ENCODE results near the gene ZFPL1.
"Not testable (repeated sequence)": the region's sequence is repeated elsewhere in the genome, so short reads cannot be mapped to it uniquely, and the experiment has no call there.

Gene ZFPL1

GRCh38 chr11:65115361-65116082 lies 31.5 kb downstream of the ZFPL1 start:
- DNase-seq: no peak

DNA sequence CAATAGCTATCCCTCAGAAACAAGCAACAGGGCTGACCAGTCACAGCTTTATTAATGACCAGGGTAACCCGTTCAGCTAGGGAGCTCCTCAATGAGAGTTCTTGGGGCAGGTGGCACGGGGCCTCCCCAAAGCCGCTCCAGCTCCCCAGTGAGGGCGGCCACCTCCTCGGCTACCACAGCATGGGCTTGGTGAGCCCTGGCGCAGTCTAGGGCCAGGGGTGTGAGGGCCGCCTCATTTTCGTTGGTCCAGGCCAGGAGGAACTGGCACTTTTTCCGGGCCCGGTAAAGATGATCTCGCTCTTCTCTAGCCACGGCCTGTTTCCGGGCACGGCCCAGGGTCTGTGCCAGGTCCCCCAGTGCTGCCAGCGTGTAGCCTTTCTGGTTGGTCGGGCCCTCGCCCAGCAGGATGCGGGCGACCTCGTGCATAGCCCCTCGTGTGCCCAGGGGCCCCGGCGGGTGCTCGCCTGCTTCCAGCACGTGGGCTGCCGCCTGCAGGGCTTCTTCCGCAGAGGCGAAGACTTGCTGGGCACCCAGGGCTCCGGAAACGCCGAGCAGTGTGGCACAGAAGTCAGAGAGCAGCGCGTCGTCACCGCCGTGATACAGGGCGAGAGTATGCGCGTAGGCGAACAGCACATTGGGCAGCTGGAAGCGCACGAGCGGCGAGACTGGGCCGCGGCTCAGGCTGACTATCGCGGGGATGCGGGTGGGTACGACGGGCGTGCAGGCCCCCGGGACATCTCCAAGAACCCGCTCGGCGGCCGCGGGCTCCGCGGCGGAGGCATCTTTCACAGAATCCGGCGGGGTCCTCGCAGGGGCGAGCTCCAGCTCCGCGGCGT lies 32.6 kb downstream of the ZFPL1 start:
- peak; percentile 48 for DNase-seq

- peak; percentile 96 for DNase-seq
Measured at GRCh38 chr11:65117206-65118096, 33.4 kb downstream of the ZFPL1 start, which contains the start of gene ZNHIT2. Gene ZNHIT2 (minus strand): TSS chr11:65117701. CDS start chr11:65117653, 48 bp downstream.

GRCh38 chr11:65118097-65118837 lies 34.2 kb downstream of the ZFPL1 start:
- no peak for DNase-seq

DNA sequence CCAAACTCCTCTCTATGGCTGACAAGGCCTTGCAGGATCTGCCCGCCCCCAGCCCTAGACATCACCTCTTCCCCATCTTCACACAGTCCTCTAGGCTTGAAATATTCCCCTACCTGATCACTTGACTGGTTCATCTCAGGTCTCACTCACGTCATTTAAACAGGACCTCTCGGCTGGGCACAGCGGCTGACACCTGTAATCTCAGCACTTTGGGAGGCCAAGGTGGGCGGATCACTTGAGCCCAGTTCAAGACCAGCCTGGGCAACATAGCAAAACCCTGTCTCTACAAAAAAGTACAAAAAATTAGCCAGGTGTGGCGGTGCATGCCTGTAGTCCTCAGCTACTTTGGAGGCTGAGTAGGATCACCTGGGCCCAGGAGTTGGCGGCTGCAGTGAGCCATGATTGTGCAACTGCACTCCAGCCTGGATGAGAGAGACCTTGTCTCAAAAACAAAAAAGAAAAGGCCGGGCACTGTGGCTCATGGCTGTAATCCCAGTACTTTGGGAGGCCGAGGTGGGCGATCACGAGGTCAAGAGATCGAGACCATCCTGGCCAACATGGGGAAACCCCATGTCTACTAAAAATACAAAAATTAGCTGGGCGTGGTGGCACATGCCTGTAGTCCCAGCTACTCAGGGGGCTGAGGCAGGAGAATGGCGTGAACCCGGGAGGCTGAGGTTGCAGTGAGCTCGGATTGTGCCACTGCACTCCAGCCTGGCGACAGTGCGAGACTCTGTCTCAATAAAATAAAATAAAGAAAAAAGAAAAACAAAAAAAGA lies 35.1 kb downstream of the ZFPL1 start:
- not testable (repeated sequence) for DNase-seq

- DNase-seq: no peak
Measured at GRCh38 chr11:65119670-65119995, 35.6 kb downstream of the ZFPL1 start.

- DNase-seq: no peak
Measured at GRCh38 chr11:65120831-65121230, 36.8 kb downstream of the ZFPL1 start.

DNA sequence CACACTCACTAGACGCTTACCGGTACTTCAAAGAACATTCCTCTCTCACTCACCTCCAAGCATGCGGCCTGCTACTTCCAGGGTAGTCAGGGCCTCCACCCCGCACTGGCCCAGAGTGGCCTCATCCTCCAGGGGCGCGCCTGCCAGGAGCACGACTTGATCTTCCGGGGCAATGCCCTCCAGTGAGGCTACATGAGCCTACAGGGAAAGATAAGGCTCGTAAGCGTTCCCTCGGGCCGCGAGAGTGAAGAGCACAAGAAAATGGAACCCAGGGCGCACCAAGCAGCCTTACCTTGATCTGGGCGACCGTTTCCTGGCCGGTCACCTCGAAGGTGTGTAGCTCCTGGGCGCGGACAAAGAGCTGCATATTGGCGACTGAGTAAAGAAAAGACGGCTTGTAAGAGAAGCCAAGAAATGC lies 37.4 kb downstream of the ZFPL1 start:
- no peak for DNase-seq

DNA sequence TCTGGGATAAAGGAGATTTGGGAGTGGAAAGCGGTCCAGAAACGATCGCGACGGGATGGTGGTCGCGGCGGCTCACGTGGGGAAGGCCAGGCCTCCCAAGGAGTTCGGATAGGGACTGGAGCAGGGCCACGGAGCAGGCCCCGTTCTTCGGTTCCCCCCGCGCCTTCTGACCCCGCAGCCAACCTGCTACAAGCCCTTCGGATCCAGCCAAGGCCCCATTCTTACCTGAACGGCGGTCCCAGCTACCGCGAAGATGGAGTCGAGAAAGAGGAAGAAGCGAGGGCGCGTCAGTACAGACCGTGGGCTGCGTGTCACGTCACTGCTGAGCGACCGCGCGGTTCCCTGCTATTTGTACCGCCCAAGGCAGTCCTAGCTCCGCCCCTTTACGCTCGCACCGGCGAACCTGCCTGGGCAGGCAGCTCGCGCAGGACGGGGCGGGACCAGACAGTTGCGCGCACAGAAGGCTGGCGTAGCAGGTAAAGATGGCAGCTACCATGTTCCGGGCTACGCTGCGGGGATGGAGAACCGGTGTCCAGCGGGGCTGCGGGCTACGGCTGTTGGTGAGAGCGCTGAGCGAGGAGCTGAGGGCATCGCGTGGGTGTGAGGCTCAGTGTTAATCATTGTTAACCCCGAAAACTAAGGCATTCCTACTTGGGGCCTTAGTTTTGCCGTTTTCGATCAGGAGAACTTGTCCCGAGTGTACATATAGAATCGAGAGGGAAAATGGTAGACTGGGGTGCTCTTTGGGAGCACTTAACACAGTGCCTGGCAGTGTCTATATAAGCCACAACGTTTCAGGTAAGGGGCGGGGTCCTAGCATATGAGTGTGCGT lies 38.1 kb downstream of the ZFPL1 start, which contains the start of the genes FAU and MRPL49:
Gene FAU, minus strand, starts transcription at position 270 of the 832 bp plus-strand sequence. CDS start 321 bp downstream, outside the sequence.
Gene MRPL49, plus strand, starts transcription at position 457 of the 832 bp plus-strand sequence. Its CDS starts 26 bp downstream, at position 483.
- peak; percentile 98 for DNase-seq

DNA sequence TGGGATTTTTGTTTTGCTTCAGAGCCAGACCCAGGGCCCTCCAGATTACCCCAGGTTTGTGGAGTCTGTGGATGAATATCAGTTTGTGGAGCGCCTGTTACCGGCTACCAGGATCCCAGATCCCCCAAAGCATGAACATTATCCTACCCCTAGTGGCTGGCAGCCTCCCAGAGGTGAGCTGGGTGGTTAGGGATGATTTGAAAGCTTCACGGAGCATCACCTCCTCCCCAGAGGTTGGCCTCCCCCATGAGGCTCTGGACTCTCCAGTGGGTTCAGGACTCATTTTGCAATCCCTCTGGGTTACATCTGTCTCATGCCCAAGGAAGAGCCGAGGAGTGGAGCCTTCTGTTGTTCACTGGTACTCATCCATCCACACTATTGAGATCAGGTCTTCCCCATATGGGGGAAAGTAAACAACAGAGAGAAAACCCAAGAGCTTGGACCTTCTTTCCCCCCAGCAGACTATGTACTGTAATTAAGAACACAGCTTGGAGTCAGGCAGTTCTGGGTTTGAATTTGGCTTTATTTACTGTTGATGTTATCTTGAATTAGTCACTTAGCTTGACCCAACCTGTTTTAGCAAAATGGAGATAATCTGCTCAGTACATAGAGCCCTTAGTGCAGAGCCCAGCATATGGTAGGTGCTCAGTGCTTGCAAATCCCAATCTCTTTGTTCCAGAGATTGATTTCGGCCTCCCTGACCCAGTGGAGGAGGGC lies 40.6 kb downstream of the ZFPL1 start:
- DNase-seq: no peak

DNA sequence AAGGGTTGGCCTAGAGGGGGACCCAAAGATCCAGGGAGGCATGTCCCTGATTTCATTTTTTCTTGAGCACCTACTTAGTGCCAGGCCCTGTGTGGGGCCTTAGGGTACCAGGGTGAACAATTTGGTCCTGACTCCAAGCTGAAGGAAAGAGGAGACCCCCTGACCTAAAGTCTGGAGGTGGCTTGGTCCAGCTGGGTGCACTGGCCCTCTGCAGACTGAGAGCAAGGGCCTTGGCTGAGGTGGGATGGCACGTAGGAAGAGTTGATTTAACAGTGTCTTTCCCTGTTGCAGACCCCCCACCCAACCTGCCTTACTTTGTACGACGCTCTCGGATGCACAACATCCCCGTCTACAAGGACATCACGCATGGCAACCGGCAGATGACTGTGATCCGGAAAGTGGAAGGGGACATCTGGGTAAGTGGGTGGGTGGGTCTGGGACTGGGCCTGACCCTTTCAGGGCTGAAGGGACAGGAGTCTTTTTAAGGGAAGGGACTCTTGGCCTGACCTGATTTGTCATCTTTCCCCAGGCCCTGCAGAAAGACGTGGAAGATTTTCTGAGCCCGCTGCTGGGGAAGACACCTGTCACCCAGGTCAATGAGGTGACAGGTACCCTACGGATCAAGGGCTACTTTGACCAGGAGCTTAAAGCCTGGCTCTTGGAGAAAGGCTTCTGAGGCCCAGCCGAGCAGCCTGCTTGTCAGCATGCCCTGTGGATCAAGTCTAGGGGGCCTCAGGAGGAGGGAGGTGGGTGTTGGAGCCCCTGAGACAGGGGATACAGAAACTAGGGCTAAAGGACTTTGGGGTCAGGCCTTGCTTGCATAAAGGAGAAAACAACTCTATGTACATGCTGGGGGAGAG lies 41.4 kb downstream of the ZFPL1 start:
- DNase-seq: no peak

- no peak for DNase-seq
Measured at GRCh38 chr11:65126624-65127274, 42.7 kb downstream of the ZFPL1 start.

GRCh38 chr11:65127473-65128181 lies 43.6 kb downstream of the ZFPL1 start:
- DNase-seq: no peak

DNA sequence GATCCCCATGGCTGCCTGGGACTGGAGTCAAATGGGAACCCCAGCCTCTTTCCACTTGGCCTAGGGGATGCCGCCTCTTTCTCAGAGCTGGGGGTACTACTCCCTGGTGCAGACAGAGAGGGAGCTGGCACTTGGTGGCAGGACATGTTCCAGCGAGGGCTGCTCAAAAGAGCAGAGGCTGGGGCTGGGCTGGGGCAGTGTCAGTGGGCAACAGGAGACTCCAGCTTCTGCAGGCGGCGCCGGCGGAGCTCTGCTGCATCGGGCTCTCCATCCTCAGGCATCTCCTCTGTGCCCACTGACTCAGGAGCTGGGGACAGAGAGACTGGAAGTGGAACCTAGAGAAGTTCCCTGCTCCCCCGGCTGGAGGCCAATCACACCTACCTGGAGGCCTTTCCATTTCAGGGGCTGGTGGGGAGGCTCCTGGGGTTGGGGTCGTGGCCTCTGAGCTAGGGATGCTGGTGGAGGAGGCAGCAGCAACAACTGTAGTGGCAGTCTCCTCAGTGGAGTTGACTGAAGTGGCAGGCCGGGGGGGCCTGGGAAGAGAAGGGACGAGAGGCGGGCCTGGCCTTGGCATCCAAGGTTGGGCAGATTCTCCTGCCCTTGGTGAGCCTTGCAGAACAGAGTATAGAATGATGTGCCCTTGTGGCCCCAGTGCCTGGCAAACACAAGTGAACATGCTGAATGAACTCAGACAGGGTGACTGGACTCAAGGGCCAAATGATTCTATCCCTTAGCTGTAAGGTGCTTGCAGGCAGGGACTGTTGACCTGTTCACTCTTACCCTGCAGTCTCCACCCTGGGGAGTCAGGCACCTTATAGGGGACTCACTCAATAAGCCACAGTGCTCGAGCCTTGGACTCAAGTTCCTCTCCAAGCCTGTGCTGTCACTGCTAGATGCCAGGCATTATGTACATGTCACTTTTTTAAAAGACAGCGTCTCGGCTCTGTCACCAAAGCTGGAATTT lies 44.4 kb downstream of the ZFPL1 start:
- no peak for DNase-seq

DNA sequence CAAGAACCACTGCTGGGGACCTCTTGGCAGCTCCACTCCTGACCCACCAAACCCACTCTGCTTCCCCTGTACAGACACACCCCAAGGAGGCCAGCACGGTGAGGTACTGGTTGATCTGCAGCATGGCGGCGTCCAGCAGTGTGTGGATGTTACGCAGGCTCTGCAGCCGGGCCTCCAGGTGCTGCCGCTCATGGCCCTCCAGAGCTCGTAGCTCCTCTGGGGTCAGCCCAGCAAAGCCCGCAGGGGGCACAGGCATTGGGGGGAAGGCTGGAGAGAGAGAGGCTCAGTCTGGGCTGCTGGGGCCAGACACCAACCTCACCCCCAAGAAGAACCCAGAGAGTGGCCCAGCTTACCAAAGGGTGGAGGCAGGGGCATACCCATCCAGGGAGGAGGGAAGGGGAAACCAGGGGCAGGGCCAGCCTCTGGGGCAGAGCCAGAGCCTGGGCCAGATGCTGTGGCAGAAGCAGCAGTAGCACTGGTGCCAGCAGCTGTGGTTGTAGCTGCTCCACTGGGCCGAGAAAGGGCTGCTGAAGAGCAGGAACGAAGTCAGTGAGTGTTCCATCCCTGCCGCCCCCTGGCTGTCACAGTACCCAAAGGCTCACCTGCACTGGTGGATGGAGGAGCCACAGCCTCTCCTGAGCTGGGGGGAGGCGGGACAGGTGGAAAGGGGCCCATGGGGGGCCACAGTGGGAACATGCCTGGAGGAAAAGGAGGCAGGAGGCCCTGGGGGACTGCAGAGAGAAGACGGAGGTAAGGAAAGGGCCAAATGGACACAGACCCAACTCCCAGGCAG lies 45.8 kb downstream of the ZFPL1 start:
- no peak for DNase-seq
